H1 (cell line): Measurements from ENCODE around the gene SPEN. TPM values are rescaled to one million over a fixed set of nuclear protein-coding genes. Genes with fewer than 3 reads are reported as not detected.

Experiments
- CTCF ChIA-PET: fragments of 300-600 bp; sonication (Branson Sonifier 250); formaldehyde crosslinking; loops from one replicate; lab custom pipeline; 2021; ENCODE audit not compliant: partially characterized antibody; lab: Charles Lee
- POLR2A ChIA-PET: fragments of 300-600 bp; sonication (Branson Sonifier 250); formaldehyde crosslinking; loops from one replicate; lab custom pipeline; 2021; ENCODE audit warnings: inconsistent platforms; ENCODE audit not compliant: partially characterized antibody; lab: Charles Lee
- DNase-seq, 2 experiments: peaks; one replicate each; pipeline versions ENCODE4 v3.0.0 to v3.0.0-alpha.2; 2010 to 2022; ENCODE audit warnings: low spot score in 2 of 2, low read depth in 1 of 2, mixed read lengths in 1 of 2
- FAIRE-seq: peaks from 2 replicates; lab custom pipeline; 2011; peaks lifted over from hg19 to GRCh38; lab: Jason Lieb, UNC
- H2AFZ ChIP-seq: 2 replicates; pipeline ENCODE4 v1.8.1; 2012; ENCODE audit warnings: low read length, inconsistent platforms
- H2AK5ac ChIP-seq: 2 replicates; pipeline ENCODE4 v1.6.1; 2013; ENCODE audit warnings: low read depth, low read length
- H2BK120ac ChIP-seq: replicated peaks from 2 replicates; pipeline ENCODE3; 2013; ENCODE audit warnings: low read depth, low read length, inconsistent platforms
- H2BK12ac ChIP-seq: 2 replicates; pipeline ENCODE4 v1.6.1; 2013; ENCODE audit warnings: low read depth, low read length
- H2BK15ac ChIP-seq: 2 replicates; pipeline ENCODE4 v1.6.1; 2013; ENCODE audit warnings: low read length
- H2BK20ac ChIP-seq: 2 replicates; pipeline ENCODE4 v1.6.1; 2013; ENCODE audit warnings: low read length
- H2BK5ac ChIP-seq: 2 replicates; pipeline ENCODE4 v1.6.1; 2013; ENCODE audit warnings: low read depth, low read length
- H3K14ac ChIP-seq: 2 replicates; pipeline ENCODE4 v1.6.1; 2013; ENCODE audit warnings: inconsistent platforms; ENCODE audit not compliant: insufficient read length
- H3K18ac ChIP-seq: 2 replicates; pipeline ENCODE4 v1.6.1; 2013; ENCODE audit warnings: low read length; ENCODE audit errors: extremely low read depth
- H3K23ac ChIP-seq: 2 replicates; pipeline ENCODE4 v1.6.1; 2013; ENCODE audit warnings: inconsistent platforms; ENCODE audit not compliant: insufficient read length
- H3K23me2 ChIP-seq: 2 replicates; pipeline ENCODE4 v1.6.1; 2013; ENCODE audit warnings: low read depth, low read length
- H3K27ac ChIP-seq: 2 replicates; pipeline ENCODE4 v1.6.1; 2011; ENCODE audit warnings: low read depth, low read length, inconsistent platforms
- H3K27me3 ChIP-seq, 4 experiments: replicated peaks in 1 of 4; 1 replicate in 1 of 4; 2 replicates in 3 of 4; pipeline versions ENCODE4 v1.6.1 to v1.8.1; 2011 to 2013; ENCODE audit warnings: low read length in 3 of 4, mild to moderate bottlenecking in 3 of 4, inconsistent platforms in 2 of 4, mixed read lengths in 2 of 4, moderate library complexity in 1 of 4; ENCODE audit not compliant: control insufficient read depth in 3 of 4, insufficient read depth in 3 of 4; ENCODE audit errors: extremely low read depth in 1 of 4
- H3K36me3 ChIP-seq, 4 experiments: 2 replicates each; pipeline versions ENCODE4 v1.6.1 to v1.8.1; 2011 to 2013; ENCODE audit warnings: mild to moderate bottlenecking in 4 of 4, low read length in 3 of 4, moderate library complexity in 2 of 4, control low read depth in 1 of 4, inconsistent platforms in 1 of 4; ENCODE audit not compliant: insufficient read depth in 4 of 4, control insufficient read depth in 2 of 4
- H3K4ac ChIP-seq: replicated peaks from 2 replicates; pipeline ENCODE3; 2013; ENCODE audit warnings: low read length, low read depth, mixed read lengths, inconsistent platforms; ENCODE audit not compliant: insufficient read length
- H3K4me1 ChIP-seq, 4 experiments: replicated peaks in 1 of 4; 1 replicate in 1 of 4; 2 replicates in 3 of 4; pipeline versions ENCODE4 v1.6.1 to v1.8.1; 2011 to 2013; ENCODE audit warnings: low read length in 3 of 4, inconsistent platforms in 2 of 4, mixed read lengths in 1 of 4; ENCODE audit not compliant: insufficient read depth in 4 of 4, control insufficient read depth in 3 of 4
- H3K4me2 ChIP-seq, 2 experiments: 2 replicates each; pipeline versions ENCODE4 v1.6.1 to v1.8.1; 2011 to 2013; ENCODE audit warnings: low read depth in 2 of 2, low read length in 2 of 2, control low read depth in 1 of 2, inconsistent platforms in 1 of 2, mild to moderate bottlenecking in 1 of 2; ENCODE audit not compliant: insufficient read depth in 1 of 2
- H3K4me3 ChIP-seq, 4 experiments: fragments of 200-600, 300-600 bp in 1 of 4; sonication (generic), shearing (Covaris generic), sonication (Bioruptor Twin) in 1 of 4; 2 replicates each; pipeline versions ENCODE4 v1.5.1 to v1.8.1; 2011 to 2016; ENCODE audit warnings: low read length in 4 of 4, low read depth in 3 of 4, control low read depth in 2 of 4, inconsistent platforms in 2 of 4, mild to moderate bottlenecking in 2 of 4, mixed read lengths in 1 of 4, moderate library complexity in 1 of 4; ENCODE audit not compliant: insufficient read depth in 2 of 4; ENCODE audit errors: extremely low read depth in 1 of 4
- H3K56ac ChIP-seq: replicated peaks from 2 replicates; pipeline ENCODE3; 2013; ENCODE audit warnings: low read depth, mild to moderate bottlenecking, mixed read lengths, low read length, inconsistent platforms; ENCODE audit not compliant: insufficient read length
- H3K79me1 ChIP-seq: 2 replicates; pipeline ENCODE4 v1.6.1; 2013; ENCODE audit warnings: low read depth, low read length, control low read depth
- H3K79me2 ChIP-seq, 2 experiments: 2 replicates each; pipeline versions ENCODE4 v1.6.1 to v1.8.1; 2012 to 2013; ENCODE audit warnings: low read length in 2 of 2, mild to moderate bottlenecking in 2 of 2, inconsistent platforms in 1 of 2; ENCODE audit not compliant: insufficient read depth in 2 of 2, control insufficient read depth in 1 of 2
- H3K9ac ChIP-seq, 4 experiments: replicated peaks in 1 of 4; 1 replicate in 1 of 4; 2 replicates in 3 of 4; pipeline versions ENCODE4 v1.6.1 to v1.8.1; 2011 to 2013; ENCODE audit warnings: low read depth in 3 of 4, low read length in 3 of 4, control low read depth in 2 of 4, mild to moderate bottlenecking in 2 of 4, moderate library complexity in 2 of 4, inconsistent platforms in 1 of 4; ENCODE audit errors: extremely low read depth in 1 of 4
- H3K9me3 ChIP-seq, 2 experiments: 2 replicates each; pipeline versions ENCODE4 v1.6.1 to v1.8.1; 2012 to 2013; ENCODE audit warnings: mild to moderate bottlenecking in 2 of 2, moderate library complexity in 2 of 2, control low read depth in 1 of 2, inconsistent platforms in 1 of 2, low read depth in 1 of 2, low read length in 1 of 2, mixed read lengths in 1 of 2; ENCODE audit not compliant: insufficient read depth in 2 of 2
- H4K20me1 ChIP-seq, 2 experiments: replicated peaks in 1 of 2; 2 replicates each; pipeline versions ENCODE3 to v1.8.1; 2011 to 2013; ENCODE audit warnings: inconsistent platforms in 2 of 2, low read length in 2 of 2, mild to moderate bottlenecking in 1 of 2; ENCODE audit not compliant: insufficient read depth in 2 of 2, control insufficient read depth in 1 of 2
- H4K5ac ChIP-seq: 2 replicates; pipeline ENCODE4 v1.6.1; 2013; ENCODE audit warnings: low read length, low read depth, mixed read lengths, inconsistent platforms; ENCODE audit not compliant: insufficient read length
- H4K8ac ChIP-seq: 2 replicates; pipeline ENCODE4 v1.8.0; 2013; ENCODE audit warnings: mild to moderate bottlenecking, moderate library complexity, low read length, inconsistent platforms; ENCODE audit not compliant: insufficient read depth; ENCODE audit errors: extremely low read depth
- H4K91ac ChIP-seq: replicated peaks from 2 replicates; pipeline ENCODE3; 2013; ENCODE audit warnings: low read length, mixed read lengths, inconsistent platforms; ENCODE audit not compliant: insufficient read length
- BCL11A ChIP-seq, 2 experiments: IDR thresholded peaks; one replicate each; pipeline ENCODE4 v1.6.1; 2011; ENCODE audit warnings: low read depth in 2 of 2, low read length in 2 of 2, mild to moderate bottlenecking in 2 of 2
- PHF8 ChIP-seq: fragments of 200-600 bp; sonication (generic); conservative IDR thresholded peaks from 2 replicates; pipeline ENCODE4 v1.7.1; 2012; ENCODE audit warnings: low read depth, mild to moderate bottlenecking, inconsistent platforms, low read length, moderate library complexity
- TAF7 ChIP-seq: optimal IDR thresholded peaks from 2 replicates; pipeline ENCODE3; 2011; ENCODE audit warnings: low read depth, mild to moderate bottlenecking, inconsistent platforms, low read length, moderate library complexity, borderline replicate concordance
- TEAD4 ChIP-seq: IDR thresholded peaks from 2 replicates; pipeline ENCODE4 v1.6.1; 2012; ENCODE audit warnings: low read depth, low read length, inconsistent platforms, mixed read lengths
- WGBS, 2 experiments: shearing (Covaris generic) in 1 of 2; methylation state at CpG; one replicate each; pipeline versions ENCODE4 v1.1.6 to v1.1.7; 2013 to 2015; ENCODE audit warnings: low lambda C conversion rate in 2 of 2, mixed read lengths in 2 of 2, inconsistent platforms in 1 of 2, low coverage in 1 of 2, missing lambda C conversion rate in 1 of 2; ENCODE audit not compliant: insufficient replicate concordance in 2 of 2, insufficient coverage in 1 of 2, insufficient read length in 1 of 2; ENCODE audit errors: extremely low coverage in 1 of 2, missing lambda C conversion rate in 1 of 2; 5-methylcytosine and 5-hydroxymethylcytosine counted together
- polyA plus RNA-seq, 7 experiments: library from polyadenylated mRNA; depleted of rRNA in 3 of 7; stranded (reverse) in 5 of 7; unstranded in 2 of 7; fragments of >200 nt in 5 of 7; fragments of 200-250 nt in 2 of 7; gene quantifications; 1 replicate in 5 of 7; 2 replicates in 1 of 7; 4 replicates in 1 of 7; pipeline versions ENCODE4 v1.2.1 to v1.2.3, GENCODE V29; 2011 to 2013; ENCODE audit warnings: missing spikeins in 2 of 7, mixed read lengths in 2 of 7
- total RNA-seq: library from RNA; stranded (reverse); fragmentation: NEBNext Ultra II Directional; extraction: Animal tissue kit (Norgen Biotek cat#: 25700); gene quantifications from 2 replicates; pipeline ENCODE4 v1.2.1, GENCODE V29; 2021
- TF ChIP-seq, protein P1 (sequence below): IDR thresholded peaks from 2 replicates; pipeline ENCODE4 v1.6.1; 2012; ENCODE audit warnings: inconsistent platforms

SPEN gene
- total and polyA plus RNA-seq, 2 of the 8 experiments (the other 6 are each of a cell fraction or from before 2014, with no cell fraction given) = 12.5 to 52.1 TPM

DNA sequence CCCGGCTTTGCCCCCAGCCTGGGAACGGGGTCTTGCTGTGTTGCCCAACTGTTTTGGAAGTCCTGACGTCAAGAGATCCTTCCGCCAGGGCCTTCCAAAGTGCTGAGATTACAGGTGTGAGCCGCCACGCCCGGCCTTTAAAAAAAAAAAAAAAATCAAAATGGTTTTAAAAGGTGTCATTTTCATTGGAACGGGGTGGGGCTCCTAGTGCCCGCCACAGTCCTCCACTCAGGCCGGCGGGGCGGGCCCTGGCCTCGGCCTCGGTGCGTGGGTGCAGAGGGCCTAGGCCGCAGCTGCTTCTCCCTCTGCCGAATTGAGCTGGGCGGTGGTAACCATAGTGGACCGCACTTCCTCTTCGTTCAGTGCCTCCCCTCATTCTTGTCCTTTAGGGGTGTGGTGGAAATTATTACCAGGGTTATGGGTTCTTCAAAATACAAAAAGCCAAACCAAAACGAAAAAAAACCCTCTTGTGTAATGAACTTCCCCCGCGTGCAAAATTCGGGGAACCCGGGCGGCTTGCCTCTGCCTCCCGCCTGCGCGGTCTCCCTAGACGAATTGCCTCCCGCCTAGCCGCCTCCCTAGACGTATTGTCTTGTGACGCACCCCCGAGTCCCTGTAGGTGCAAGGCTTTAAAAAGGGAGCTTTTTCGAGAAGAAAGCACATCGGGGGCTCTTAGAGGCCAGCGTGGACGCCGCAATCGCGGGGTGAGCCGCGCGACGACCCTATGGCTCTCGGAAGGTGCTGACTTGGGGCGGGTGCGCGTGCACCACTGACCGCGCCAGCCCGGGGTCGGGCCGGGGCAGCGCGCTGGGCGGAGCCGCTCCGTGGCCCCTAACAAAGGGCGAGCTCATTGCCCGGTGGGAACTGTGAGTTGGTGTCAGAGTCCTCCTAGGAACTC lies 10.5 kb upstream of the SPEN start:
- H4K20me1 ChIP-seq = no peaks in the 10 kb centered on the region
- H3K9me3 ChIP-seq = no peaks in the 10 kb centered on the region
- no peak overlapping the region for H3K56ac ChIP-seq
- no peak overlapping the region for H2BK120ac ChIP-seq
- no peak overlapping the region for H3K23ac ChIP-seq
- H3K18ac ChIP-seq = peak overlapping the region; percentile 60
- no peak overlapping the region for H3K9ac ChIP-seq
- no peak overlapping the region for H4K91ac ChIP-seq
- peak overlapping the region; percentile 48; the same call in 1 of the 2 replicates for H4K8ac ChIP-seq
- H2BK12ac ChIP-seq = peak overlapping the region; percentile 39; the same call in 1 of the 2 replicates
- no peak overlapping the region for H2BK5ac ChIP-seq
- H3K4ac ChIP-seq = no peak overlapping the region
- FAIRE-seq (no peak), DNase-seq (peak in 1 of 2 experiments; percentile 54)
- 0 out of 2 replicates have a peak, but pooled peaks cover 3% of the 10 kb centered on the region for H3K79me1 ChIP-seq
- H3K4me1 ChIP-seq = peaks cover 0 to 9% (median under 1%) of the 10 kb centered on the region in 4 experiments; a peak in 3 of 7 replicates
- peak overlapping the region in 2 of 4 experiments; percentile 20 to 49; a peak in 4 of 8 replicates for H3K4me3 ChIP-seq
- H3K27ac ChIP-seq = no peak overlapping the region
- H3K4me2 ChIP-seq = peak overlapping the region; percentile 34 to 94
- ChIA-PET CTCF (interaction anchor here (0.8 to 2.2 kb wide), 4 partner anchors 10 to 45 kb away, joined by 4 to 6 read pairs (median 4); partner anchors contain the start of gene SPEN), POLR2A (interaction anchor here (0.6 to 5.2 kb wide), 2 partner anchors 11 to 116 kb away, joined by 3 to 87 read pairs; partner anchors contain the start of gene SPEN)
- no peak overlapping the region for H4K5ac ChIP-seq
- TF ChIP-seq, protein P1, sequence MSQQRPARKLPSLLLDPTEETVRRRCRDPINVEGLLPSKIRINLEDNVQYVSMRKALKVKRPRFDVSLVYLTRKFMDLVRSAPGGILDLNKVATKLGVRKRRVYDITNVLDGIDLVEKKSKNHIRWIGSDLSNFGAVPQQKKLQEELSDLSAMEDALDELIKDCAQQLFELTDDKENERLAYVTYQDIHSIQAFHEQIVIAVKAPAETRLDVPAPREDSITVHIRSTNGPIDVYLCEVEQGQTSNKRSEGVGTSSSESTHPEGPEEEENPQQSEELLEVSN = peak; percentile 32; the same call in 1 of the 2 replicates
- TF ChIP-seq TAF7 = no peak
- TF ChIP-seq BCL11A (IDR thresholded peaks at IDR 0.05; ENCODE audit: low read depth in 2 of 2, low read length in 2 of 2) = no peak
- 0 out of 2 replicates have a peak, but pooled peaks have one; percentile 39 for TF ChIP-seq PHF8
- no peak for TF ChIP-seq TEAD4
- no peak overlapping the region for H2BK20ac ChIP-seq
- H3K23me2 ChIP-seq = peaks cover 10% of the 10 kb centered on the region
- H3K14ac ChIP-seq = no peak overlapping the region
- H3K79me2 ChIP-seq = no peaks in the 10 kb centered on the region
- 72% methylated on average over 62 of the region's 62 CpGs; no CpG with 5 or more reads in 1 of the 2 experiments for WGBS, 2 experiments
- H2AFZ ChIP-seq = no peak overlapping the region
- H2BK15ac ChIP-seq = no peak overlapping the region
- H3K27me3 ChIP-seq = no peaks in the 10 kb centered on the region
- H2AK5ac ChIP-seq = 0 out of 2 replicates have a peak overlapping the region, but pooled peaks have one; percentile 39
- no peaks in the 10 kb centered on the region for H3K36me3 ChIP-seq
